HCT116 (cell line): ENCODE results near the gene THRB.

ENCODE experiments used
- JUND ChIP-seq: IDR thresholded peaks from 2 replicates; pipeline ENCODE4 v1.6.1; 2012
- SRF ChIP-seq: IDR thresholded peaks from 2 replicates; pipeline ENCODE4 v1.6.1; 2012; ENCODE audit warnings: low read depth
- TF ChIP-seq, protein P1 (sequence below), 3 experiments: fragments of 200-600 bp in 1 of 3; sonication (generic) in 1 of 3; IDR thresholded peaks in 2 of 3; conservative IDR thresholded peaks in 1 of 3; 2 replicates each; pipeline ENCODE4 v1.5.1; 2012 to 2017; ENCODE audit warnings: low read depth in 2 of 3, low read length in 2 of 3, antibody characterized with exemption in 1 of 3, borderline replicate concordance in 1 of 3, control low read depth in 1 of 3, mild to moderate bottlenecking in 1 of 3, mixed read lengths in 1 of 3, mixed run types in 1 of 3, moderate library complexity in 1 of 3; ENCODE audit not compliant: insufficient read depth in 1 of 3
- TF ChIP-seq, protein P2 (sequence below): IDR thresholded peaks from 2 replicates; pipeline ENCODE4 v1.6.1; 2012

DNA sequence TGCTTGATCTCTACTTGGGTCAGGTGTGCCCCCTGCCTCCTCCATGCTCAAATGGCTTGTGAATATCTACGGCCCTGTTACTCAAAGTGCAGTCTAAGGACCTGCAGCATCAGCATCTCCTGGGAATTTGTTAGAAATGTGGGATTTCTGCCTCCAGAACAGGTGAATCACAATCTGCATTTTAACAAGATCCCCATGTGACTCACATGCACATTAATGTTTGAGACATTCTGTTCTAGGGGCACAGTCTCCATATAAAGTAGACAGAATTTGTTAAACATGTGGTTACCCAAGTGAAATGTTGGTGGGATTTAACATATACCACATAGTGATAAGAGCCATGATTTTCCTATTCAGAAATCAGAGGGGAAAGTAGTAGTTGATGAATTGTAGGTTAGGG, 293.3 kb downstream of the THRB start:
- TF ChIP-seq SRF (no peak), JUND (no peak)
- TF ChIP-seq, protein P1, sequence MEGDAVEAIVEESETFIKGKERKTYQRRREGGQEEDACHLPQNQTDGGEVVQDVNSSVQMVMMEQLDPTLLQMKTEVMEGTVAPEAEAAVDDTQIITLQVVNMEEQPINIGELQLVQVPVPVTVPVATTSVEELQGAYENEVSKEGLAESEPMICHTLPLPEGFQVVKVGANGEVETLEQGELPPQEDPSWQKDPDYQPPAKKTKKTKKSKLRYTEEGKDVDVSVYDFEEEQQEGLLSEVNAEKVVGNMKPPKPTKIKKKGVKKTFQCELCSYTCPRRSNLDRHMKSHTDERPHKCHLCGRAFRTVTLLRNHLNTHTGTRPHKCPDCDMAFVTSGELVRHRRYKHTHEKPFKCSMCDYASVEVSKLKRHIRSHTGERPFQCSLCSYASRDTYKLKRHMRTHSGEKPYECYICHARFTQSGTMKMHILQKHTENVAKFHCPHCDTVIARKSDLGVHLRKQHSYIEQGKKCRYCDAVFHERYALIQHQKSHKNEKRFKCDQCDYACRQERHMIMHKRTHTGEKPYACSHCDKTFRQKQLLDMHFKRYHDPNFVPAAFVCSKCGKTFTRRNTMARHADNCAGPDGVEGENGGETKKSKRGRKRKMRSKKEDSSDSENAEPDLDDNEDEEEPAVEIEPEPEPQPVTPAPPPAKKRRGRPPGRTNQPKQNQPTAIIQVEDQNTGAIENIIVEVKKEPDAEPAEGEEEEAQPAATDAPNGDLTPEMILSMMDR (IDR thresholded peaks at IDR 0.05 in 2 of 3, conservative IDR thresholded peaks at IDR 0.05 in 1 of 3; ENCODE audit: borderline replicate concordance in 1 of 3, insufficient read depth in 1 of 3, low read depth in 2 of 3, low read length in 2 of 3), result no peak
- TF ChIP-seq, protein P2, sequence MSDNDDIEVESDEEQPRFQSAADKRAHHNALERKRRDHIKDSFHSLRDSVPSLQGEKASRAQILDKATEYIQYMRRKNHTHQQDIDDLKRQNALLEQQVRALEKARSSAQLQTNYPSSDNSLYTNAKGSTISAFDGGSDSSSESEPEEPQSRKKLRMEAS, result no peak
